ENCODE data around the gene AP2A2.
A peak's percentile ranks its signal among the peaks of the same experiment; 100 is the strongest.

AP2A2 gene

GRCh38 chr11:937841-938261 lies 12.2 kb downstream of the AP2A2 start:
- TF ChIP-seq CTCF (IDR thresholded peaks at IDR 0.05; ENCODE audit: low read length, missing control alignments), result no peak
- DNase-seq (ENCODE audit: low read depth), result no peak
- H3K4me3 ChIP-seq (replicated peaks; ENCODE audit: low read depth, low read length), result no peak overlapping the region

- H3K4me3 ChIP-seq (replicated peaks; ENCODE audit: low read depth, low read length), result no peak overlapping the region
- TF ChIP-seq CTCF (IDR thresholded peaks at IDR 0.05; ENCODE audit: low read length, missing control alignments), result no peak
- DNase-seq (ENCODE audit: low read depth), result no peak
Measured at GRCh38 chr11:940496-941135, 14.9 kb downstream of the AP2A2 start.

- TF ChIP-seq CTCF (IDR thresholded peaks at IDR 0.05; ENCODE audit: low read length, missing control alignments), result no peak
- DNase-seq (ENCODE audit: low read depth), result peak; percentile 78
- no peak overlapping the region for H3K4me3 ChIP-seq (replicated peaks; ENCODE audit: low read depth, low read length)
Measured at GRCh38 chr11:942823-943222, 17.2 kb downstream of the AP2A2 start.

GRCh38 chr11:944711-945470 lies 19.2 kb downstream of the AP2A2 start:
- no peak overlapping the region for H3K4me3 ChIP-seq (replicated peaks; ENCODE audit: low read depth, low read length)
- DNase-seq (ENCODE audit: low read depth), result peak; percentile 50
- peak; percentile 33 for TF ChIP-seq CTCF (IDR thresholded peaks at IDR 0.05; ENCODE audit: low read length, missing control alignments)

- no peak for TF ChIP-seq CTCF (IDR thresholded peaks at IDR 0.05; ENCODE audit: low read length, missing control alignments)
Measured at GRCh38 chr11:945986-946385, 20.3 kb downstream of the AP2A2 start.

GRCh38 chr11:947744-948143 lies 22.1 kb downstream of the AP2A2 start:
- no peak for TF ChIP-seq CTCF (IDR thresholded peaks at IDR 0.05; ENCODE audit: low read length, missing control alignments)
- no peak for DNase-seq (ENCODE audit: low read depth)
- no peak overlapping the region for H3K4me3 ChIP-seq (replicated peaks; ENCODE audit: low read depth, low read length)

More at GRCh38 chr11:945986-946385, 20.3 kb downstream of the AP2A2 start:
- DNase-seq (ENCODE audit: low read depth), result peak; percentile 51
- no peak overlapping the region for H3K4me3 ChIP-seq (replicated peaks; ENCODE audit: low read depth, low read length)

All from fibroblast of pulmonary artery (primary cell).